Inflammatory macrophage treated with lipopolysaccharide for 1 hour (primary cell): ENCODE measurements around the gene NYAP1.
A peak's percentile ranks its signal among the peaks of the same experiment; 100 is the strongest.
"Not testable (repeated sequence)": the region's sequence is repeated elsewhere in the genome, so short reads cannot be mapped to it uniquely, and the experiment has no call there.

Experiments
- DNase-seq, 2 donors: peaks; one replicate each; pipeline ENCODE4 v3.0.0-alpha.2; 2020 to 2022

Gene NYAP1

DNA sequence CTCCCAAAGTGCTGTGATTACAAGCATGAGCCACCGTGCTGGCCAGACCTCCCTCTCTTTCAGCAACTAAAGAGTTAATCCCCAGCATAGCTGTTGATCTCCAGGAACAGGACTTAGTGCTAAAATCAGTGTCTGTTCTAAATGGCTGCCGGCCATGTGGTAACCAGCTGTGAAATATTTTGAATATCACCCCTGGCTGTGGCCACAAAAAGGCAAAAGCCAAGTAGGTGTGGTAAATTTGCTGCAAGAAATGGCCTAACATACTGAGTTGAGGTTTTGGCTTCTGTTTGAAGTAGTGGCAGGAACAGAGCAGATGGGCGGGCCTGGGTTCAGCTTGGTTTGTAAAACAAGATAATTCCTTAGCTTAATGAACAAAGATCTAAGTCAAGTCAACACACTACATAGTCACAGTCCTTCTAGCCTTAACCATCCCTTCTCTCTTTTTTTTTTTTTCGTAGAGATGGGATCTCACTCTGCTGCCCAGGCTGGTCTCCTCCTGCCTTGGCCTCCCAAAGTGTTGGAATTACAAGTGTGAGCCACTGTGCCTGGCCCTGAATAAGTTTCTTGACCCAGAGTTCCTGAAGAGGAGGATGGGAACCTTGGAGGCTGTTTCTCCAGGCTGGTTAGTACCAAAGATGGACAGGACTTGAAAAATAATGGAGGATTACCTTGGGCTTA, 32.5 kb downstream of the NYAP1 start:
- DNase-seq: no peak

DNA sequence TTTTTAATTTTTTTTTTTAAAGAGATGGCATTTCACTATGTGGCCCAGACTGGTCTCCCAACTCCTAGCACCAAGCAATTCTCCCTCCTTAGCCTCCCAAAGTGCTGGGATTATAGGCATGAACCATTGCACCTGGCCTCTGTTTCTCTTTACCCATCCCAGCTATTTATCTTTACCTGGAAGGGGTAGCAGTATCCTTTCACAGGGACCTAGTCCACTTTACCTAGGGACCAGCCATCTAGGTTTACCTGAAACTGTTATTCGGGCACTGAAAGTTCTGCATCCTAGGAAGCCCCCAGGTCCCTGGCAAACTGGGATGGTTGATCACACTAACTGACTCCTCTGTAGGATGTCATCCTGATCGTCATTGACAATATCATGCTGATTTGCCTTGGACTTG, 33.6 kb downstream of the NYAP1 start:
- DNase-seq: no peak

DNA sequence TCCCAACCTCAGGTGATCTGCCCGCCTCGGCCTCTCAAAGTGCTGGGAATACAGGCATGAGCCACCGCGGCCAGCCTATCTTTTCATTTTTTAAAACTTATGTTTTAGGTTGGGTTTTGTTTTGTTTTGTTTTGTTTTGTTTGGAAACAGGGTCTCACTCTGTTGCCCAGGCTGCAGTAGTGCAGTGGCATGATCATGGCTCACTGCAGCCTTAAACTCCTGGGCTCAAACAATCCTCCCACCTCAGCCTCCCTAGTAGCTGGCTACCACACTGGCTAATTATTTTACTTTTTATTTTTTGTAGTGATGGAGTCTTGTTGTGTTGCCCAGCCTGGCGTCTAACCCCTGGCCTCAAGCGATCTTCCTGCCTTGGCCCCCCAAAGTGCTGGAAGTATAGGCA, 35.9 kb downstream of the NYAP1 start:
- DNase-seq: no peak

DNA sequence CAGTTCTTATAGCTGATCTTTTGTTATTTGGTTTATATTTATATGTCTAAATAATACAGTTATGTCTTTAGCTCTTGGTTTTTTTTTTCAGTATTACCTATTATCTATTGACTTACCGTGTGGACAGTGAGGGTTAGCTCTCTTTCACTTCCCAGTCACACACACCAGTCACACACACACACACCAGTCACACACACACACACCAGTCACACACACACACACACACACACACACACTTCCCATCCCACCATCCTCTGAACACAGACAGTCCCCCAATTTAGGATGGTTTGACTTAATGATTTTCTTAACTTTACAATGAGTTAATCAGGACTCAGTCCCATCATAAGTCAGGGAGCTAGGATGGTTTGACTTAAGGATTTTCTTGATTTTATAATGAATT, 36.4 kb downstream of the NYAP1 start:
- DNase-seq: no peak

DNA sequence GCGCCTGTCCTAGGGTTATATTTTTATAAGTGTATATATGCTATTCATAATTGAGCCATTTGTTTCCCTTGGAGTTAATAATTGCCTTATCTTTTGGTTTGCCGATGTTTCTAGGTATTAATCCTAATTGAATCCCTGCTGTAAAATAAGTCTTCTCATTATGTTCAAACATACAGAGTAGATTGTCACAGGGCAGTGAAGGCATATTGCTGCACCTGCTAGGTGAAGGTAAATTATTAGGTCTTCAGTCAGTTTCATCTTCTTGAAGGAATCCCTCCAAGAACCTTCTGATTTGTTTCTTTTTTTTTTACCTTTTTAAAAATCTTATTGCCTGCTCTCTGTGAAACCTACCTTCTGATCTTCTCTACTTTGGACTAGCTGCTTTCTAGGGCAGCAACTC, 37.3 kb downstream of the NYAP1 start:
- DNase-seq: no peak

DNA sequence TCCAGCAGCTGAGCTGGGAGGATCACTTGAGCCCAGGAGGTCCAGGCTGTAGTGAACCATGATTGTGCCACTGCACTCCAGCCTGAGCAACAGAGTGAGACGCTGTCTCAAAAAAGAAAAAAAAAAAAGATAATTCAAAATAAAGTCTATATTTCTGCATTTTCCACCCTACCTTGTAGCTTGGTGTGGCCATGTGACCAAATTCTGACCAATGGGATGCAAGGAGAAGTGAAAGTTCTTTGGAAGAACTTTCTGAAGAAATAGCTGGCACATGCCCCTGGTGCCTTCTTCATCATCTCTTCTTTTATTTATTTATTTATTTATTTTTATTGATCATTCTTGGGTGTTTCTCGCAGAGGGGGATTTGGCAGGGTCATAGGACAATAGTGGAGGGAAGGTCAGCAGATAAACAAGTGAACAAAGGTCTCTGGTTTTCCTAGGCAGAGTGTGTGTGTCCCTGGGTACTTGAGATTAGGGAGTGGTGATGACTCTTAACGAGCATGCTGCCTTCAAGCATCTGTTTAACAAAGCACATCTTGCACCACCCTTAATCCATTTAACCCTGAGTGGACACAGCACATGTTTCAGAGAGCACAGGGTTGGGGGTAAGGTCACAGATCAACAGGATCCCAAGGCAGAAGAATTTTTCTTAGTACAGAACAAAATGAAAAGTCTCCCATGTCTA, 38.3 kb downstream of the NYAP1 start:
- peak; percentile 54 to 64 for DNase-seq

DNA sequence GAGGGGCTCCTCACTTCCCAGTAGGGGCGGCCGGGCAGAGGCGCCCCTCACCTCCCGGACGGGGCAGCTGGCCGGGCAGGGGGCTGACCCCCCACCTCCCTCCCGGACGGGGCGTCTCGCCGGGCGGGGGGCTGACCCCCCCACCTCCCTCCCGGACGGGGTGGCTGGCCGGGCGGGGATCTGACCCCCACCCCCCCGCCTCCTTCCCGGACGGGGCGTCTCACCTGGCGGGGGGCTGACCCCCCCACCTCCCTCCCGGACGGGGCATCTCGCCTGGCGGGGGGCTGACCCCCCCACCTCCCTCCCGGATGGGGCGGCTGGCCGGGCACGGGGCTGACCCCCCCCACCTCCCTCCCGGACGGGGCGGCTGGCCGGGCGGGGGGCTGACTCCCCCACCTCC, 39.5 kb downstream of the NYAP1 start:
- DNase-seq: not testable (repeated sequence)

DNA sequence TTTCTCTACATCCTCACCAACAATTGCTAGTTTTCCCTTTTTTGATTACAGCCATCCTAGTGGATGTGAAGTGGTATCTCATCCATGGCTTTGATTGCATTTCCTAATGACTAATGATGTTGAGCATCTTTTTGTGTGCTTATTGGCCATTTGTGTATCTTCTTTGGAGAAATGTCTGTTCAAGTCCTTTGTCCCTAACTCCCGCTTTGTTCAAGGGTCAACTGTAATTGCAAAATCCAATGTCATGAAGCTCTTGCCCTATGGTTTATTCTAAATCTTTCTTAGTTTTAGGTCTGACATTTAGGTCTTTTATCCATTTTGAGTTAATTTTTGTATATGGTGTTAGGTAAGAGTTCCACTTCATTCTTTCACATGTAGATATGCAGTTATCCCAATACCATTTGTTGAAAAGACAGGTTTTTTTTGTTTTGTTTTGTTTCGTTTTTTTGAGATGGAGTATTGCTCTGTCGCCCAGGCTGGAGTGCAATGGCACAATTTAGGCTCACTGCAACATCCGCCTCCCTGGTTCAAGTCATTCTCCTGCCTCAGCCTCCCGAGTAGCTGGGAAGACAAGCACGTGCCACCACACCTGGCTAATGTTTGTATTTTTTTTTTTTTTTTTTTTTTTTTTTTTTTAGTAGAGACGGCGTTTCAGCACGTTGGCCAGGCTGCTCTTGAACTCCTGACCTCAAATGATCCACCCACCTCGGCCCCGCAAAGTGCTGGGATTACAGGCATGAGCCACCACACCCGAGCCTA, 44.6 kb downstream of the NYAP1 start:
- not testable (repeated sequence) for DNase-seq

DNA sequence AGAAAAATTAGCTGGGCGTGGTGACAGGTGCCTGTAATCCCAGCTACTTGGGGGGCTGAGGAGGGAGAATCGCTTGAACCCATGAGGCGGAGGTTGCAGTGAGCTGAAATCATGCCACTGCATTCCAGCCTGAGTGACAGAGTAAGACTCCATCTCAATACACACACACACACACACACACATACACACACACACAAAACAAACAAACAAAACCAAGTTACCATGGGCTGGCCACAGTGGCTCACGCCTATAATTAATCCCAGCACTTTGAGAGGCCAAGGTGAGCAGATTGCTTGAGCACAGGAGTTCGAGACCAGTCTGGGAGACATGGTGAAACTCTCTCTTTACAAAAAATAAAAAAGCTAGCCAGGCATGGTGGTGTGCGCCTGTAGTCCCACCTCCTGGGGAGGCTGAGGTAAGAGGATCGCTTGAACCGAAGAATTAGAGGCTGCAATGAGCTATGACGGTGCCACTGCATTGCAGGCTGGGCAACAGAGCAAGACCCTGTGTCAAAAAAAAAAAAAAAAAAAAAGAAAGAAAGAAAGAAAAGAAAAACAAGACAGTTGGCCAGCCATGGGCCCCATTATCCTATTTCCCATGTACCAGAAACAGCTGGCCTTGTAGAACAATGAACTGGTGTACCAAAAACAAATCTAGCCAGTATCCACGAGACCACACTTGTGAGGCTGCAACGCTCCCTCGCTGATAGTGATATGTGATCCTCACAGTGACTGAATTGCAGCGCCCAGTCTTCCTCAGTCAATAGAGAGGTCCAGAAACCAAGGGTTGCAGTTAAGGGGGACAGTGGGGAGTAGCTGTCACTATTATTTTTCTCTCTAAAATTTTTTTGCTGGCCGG, 48.7 kb downstream of the NYAP1 start:
- no peak for DNase-seq

DNA sequence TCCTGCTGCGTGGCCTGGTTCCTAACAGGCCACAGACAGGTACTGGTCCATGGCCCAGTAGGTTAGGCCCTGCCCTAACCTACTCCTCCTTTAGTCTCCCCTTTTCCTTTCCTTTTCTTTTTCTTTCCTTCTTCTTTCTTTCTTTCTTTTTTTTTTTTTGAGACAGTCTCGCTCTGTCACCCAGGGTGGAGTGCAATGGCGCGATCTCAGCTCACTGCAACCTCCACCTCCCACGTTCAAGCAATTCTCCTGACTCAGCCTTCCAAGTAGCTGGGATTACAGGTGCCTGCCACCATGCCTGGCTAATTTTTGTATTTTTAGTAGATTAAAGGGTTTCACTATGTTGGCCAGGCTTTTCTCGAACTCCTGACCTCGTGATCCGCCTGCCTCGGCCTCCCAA, 52.3 kb downstream of the NYAP1 start:
- DNase-seq: not testable (repeated sequence)

DNA sequence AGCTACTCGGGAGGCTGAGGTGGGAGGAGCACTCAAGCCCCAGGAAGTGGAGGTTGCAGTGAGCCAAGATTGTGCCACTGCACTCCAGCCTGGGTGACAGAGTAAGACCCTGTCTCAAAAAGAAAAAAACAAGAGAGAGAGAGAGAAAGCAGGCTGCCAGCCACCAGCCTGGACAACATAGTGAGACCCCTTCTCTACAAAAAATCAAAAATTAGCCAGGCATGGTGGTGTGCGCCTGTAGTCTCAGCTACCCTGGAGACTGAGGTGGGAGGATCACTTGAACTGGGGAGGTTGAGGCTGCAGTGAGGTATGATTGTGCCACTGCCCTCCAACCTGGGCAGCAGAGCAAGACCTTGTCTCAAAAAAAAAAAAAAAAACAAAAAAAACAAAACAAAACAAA, 53.0 kb downstream of the NYAP1 start:
- not testable (repeated sequence) for DNase-seq

DNA sequence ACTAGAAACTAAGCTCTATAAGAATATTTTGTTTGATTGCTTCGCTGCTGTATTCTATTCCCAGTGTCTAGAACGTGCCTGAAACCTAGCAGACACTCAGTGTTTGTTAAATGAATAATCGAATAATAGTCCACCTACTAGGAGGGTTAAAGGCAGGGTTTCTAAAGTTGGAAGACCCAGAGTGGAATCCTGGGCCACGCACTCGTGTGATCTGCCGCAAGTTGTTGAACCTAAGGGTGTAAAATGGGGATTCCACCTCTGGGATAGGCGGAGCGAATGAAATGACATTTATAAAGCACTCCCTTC, 54.6 kb downstream of the NYAP1 start:
- DNase-seq: no peak

DNA sequence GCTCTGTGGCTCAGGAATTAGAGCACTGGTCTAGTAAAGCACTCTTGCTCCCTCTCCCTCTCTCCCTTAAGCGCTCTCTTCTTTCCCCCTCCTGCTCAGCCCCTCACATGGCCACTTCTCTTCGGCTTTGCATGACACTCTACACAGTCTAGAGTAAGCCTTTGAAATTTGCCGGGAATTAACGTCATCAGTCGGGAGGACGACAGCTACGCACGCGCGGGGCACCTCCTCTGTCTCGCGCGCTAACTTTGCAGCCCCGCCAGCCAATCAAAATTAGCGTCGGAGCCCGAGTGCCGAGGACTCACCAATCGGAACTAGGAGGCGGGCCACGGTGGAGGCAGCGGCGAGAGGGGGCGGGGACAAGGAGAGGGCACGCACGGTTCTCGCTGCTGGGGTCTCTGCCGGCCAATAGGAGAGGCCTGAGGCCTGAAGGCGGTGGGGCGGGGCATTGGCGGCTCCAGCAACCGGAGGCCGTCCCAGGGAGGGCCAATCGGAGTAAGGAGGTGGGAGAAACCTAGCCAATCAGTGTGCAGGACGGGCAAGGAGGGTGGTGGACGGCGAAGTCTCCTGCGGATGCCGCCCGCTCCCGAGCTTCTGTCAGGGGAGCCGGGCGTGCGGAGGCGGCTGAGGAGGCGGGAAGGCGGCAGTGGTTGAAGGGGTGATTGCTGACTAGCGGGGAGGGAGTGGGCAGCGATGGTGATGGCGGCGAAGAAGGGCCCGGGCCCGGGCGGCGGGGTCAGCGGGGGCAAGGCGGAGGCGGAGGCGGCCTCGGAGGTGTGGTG, 55.1 kb downstream of the NYAP1 start, which contains the start of gene AGFG2:
AGFG2 (plus strand) TSS at position 550 of the 782 bp plus-strand sequence; CDS start at position 694, 144 bp downstream.
- peak; percentile 100 for DNase-seq

DNA sequence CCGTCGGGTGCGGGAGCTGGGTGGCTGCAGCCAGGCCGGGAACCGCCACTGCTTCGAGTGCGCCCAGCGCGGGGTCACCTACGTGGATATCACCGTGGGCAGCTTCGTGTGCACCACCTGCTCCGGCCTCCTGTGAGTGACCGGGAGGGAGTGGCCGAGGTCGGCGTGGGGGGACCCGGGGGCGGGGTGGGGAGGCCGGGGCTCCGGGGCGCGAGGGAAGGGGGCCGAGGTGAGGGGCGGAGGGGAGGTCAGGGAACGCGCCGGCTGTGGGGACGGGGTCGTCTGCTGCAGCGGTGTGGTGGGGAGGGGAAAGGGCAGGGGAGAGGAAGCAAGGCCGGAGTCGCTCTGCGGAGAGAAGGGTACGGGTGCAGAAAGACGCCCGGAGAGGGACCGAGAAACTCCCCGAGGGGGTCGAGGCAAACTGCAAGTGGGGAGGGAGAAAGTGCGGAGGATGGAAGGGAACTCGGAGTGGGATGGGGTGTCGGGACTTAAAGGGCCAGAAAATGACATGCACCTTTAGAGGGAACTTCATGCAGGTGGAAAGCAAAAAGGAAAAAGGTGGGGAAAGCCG, 55.8 kb downstream of the NYAP1 start:
- no peak for DNase-seq

DNA sequence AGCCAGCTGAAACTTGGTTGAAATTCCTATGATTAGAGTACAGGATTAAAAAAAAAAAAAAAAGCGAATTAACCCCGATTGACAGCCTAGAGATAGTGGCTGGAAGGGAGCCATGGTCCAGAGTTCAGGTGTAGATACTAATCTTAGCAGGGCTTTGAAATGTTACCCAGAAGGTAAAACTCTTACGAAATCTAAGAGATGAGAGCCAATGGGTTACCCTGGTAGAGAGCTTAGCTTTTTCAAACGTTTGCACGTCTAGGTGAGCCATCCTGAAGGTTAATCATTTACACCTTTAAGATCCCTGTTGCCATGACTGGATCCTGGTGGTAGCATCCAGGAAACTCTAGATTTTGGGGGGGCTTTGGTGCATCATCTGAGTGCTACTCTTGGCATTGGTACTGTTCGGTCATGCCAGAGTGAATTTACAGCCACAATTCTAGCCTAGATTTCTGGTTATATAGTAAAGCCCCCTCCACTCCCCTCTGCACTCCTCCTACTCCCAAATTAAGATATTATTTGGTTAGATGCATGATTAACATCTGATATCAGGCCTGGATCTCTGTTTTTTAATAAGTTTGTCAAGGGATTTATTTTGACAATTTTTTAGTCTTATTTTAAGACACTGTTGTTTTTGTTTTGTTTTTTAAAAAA, 56.5 kb downstream of the NYAP1 start:
- no peak for DNase-seq

DNA sequence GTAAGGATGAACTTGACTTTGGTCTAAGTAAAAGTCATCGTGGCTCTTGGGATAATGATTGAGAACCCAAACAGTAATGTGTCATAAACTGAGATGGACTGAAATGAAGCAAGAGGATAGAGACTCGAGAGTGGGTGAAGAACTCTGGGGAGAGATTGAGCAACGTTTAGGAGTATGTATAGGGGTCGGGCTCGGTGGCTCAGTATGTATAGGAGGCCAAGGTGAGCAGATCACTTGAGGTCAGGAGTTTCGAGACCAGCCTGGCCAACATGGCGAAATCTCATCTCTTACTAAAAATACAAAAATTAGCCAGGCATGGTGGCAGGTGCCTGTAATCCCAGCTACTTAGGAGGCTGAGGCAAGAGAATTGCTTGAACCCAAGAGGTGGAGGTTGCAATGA, 57.6 kb downstream of the NYAP1 start:
- DNase-seq: peak in 1 of 2 donors; percentile 44

DNA sequence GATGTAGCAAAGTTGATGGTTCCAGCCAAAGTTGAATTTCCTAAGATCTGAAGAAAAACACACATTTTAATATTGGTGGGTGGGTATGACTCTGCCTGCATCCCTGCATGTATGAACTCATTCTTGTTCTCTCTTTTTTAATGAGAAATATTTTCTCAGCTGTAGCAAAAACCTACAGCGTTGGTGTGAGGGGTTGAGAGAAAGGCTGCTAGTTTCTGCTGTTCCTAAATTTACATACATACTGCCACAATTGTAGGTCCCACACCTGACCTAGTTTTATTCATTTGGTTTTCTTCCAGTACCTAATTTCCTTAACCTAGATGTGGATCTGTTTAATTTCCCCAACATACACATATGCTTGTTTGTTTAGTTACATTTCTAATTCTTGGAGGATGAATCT, 59.9 kb downstream of the NYAP1 start:
- DNase-seq: no peak

DNA sequence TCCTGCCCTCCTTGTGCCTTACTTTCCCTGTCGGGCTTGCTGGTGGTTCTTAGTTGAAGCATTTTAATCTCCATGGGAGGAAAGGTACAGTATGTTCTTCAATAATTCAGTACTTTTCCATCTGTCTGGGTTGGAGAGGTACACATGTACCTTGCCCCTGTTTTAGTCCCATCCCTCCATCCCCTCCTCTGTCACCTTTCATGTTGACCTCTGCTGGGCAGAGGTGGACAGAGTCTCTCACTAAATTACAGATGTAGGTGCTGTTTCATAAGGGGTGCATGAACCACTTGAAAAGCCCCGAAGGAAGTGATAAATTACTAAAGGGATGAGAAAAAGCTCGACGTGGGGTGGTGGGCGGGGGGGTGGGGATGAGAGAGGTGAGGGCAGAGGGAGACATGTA, 60.7 kb downstream of the NYAP1 start:
- DNase-seq: no peak
